ENCODE results near the gene MED13L. TPM values are rescaled to one million over a fixed set of nuclear protein-coding genes. Genes with fewer than 3 reads are reported as not detected.

MED13L gene
- total RNA-seq, 1 experiment from 2014 or later, result 89.0 TPM

DNA sequence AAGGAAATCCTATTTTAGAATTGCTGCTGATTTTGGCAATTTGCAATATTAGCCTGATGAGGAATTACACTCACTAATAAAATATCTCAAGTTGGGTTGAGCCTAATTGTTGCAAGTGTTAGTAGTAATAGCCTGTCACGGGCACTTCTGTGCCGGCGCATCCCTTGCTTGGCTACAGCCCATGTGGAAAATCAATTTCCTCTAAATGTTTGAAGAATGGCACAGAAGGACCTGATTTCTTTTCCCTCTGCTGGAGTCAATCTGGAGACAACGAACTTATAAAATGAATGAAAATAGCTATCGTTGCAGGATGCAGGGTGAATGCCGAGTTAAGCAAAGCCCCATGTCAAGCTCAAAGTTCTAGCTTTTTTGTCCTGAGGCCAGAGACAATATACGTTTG lies 31.2 kb upstream of the MED13L start:
- TF ChIP-seq, protein P1, sequence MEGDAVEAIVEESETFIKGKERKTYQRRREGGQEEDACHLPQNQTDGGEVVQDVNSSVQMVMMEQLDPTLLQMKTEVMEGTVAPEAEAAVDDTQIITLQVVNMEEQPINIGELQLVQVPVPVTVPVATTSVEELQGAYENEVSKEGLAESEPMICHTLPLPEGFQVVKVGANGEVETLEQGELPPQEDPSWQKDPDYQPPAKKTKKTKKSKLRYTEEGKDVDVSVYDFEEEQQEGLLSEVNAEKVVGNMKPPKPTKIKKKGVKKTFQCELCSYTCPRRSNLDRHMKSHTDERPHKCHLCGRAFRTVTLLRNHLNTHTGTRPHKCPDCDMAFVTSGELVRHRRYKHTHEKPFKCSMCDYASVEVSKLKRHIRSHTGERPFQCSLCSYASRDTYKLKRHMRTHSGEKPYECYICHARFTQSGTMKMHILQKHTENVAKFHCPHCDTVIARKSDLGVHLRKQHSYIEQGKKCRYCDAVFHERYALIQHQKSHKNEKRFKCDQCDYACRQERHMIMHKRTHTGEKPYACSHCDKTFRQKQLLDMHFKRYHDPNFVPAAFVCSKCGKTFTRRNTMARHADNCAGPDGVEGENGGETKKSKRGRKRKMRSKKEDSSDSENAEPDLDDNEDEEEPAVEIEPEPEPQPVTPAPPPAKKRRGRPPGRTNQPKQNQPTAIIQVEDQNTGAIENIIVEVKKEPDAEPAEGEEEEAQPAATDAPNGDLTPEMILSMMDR (IDR thresholded peaks at IDR 0.05; ENCODE audit: unreplicated experiment), result no peak
- no TSS peak for BruUV-seq (replicated peaks)
- no peak for DNase-seq
- intact Hi-C loops (cut with micrococcal nuclease; ENCODE audit: unreplicated experiment), result no loop called here
- CTCF ChIA-PET, result no interaction called here
- Mint-ChIP-seq H3K36me3 (ENCODE audit: insufficient read depth, unreplicated experiment) (no peaks in the 10 kb centered on the region), H3K27ac (ENCODE audit: unreplicated experiment) (no peak overlapping the region), H3K4me3 (ENCODE audit: low read depth, unreplicated experiment) (no peak overlapping the region), H3K4me1 (ENCODE audit: low read depth, unreplicated experiment) (no peaks in the 10 kb centered on the region), H3K27me3 (ENCODE audit: unreplicated experiment) (peaks cover 49% of the 10 kb centered on the region), H3K9me3 (ENCODE audit: low read depth, unreplicated experiment) (peaks cover 8% of the 10 kb centered on the region)

DNA sequence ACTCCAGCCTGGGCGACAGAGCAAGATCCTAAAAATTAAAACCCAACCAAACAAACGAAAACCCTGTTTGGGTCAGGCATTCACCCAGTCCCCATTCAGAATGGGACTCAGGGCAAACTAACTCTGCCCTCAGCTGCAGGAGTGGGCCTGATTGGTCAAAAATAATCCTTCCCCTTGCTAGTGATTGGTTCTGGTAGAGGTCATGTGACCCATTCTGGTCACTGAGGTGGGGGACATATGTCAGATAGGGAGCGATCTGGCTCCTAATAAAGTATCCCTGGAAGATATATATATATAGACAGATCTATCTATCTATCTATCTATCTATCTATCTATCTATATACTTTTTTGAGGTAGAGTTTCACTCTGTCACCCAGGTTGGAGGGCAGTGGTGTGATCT lies 29.5 kb upstream of the MED13L start:
- H3K9me3 Mint-ChIP-seq (ENCODE audit: low read depth, unreplicated experiment), result peaks cover 8% of the 10 kb centered on the region
- TF ChIP-seq, protein P1 (IDR thresholded peaks at IDR 0.05; ENCODE audit: unreplicated experiment), result no peak
- no TSS peak for BruUV-seq (replicated peaks)
- H3K36me3 Mint-ChIP-seq (ENCODE audit: insufficient read depth, unreplicated experiment), result no peaks in the 10 kb centered on the region
- no peak for DNase-seq
- intact Hi-C loops (cut with micrococcal nuclease; ENCODE audit: unreplicated experiment), result no loop called here
- H3K4me1 Mint-ChIP-seq (ENCODE audit: low read depth, unreplicated experiment), result no peaks in the 10 kb centered on the region
- peaks cover 39% of the 10 kb centered on the region for H3K27me3 Mint-ChIP-seq (ENCODE audit: unreplicated experiment)
- no peak overlapping the region for H3K4me3 Mint-ChIP-seq (ENCODE audit: low read depth, unreplicated experiment)
- CTCF ChIA-PET, result no interaction called here
- no peak overlapping the region for H3K27ac Mint-ChIP-seq (ENCODE audit: unreplicated experiment)

DNA sequence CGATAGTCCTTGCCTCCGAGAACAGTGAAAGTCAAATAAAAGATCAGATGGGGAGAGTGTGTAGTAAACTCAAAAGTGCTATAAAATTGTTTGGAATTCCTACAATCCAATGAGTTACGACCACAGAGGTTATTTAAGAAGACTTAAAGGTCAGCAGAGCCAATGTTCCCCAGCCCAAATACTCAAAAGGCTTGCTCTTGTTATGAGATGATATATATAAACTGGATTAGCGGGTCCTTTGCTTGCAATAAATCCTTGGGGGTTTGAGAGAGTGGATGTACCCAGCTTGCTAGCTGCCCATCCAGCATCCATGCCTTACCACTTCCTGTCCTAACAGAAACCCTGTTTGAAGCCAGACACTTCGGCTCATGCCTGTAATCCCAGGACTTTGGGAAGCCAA lies 29.0 kb upstream of the MED13L start:
- no TSS peak for BruUV-seq (replicated peaks)
- intact Hi-C loops (cut with micrococcal nuclease; ENCODE audit: unreplicated experiment), result no loop called here
- DNase-seq, result no peak
- no peaks in the 10 kb centered on the region for H3K36me3 Mint-ChIP-seq (ENCODE audit: insufficient read depth, unreplicated experiment)
- CTCF ChIA-PET, result no interaction called here
- H3K4me3 Mint-ChIP-seq (ENCODE audit: low read depth, unreplicated experiment), result no peak overlapping the region
- H3K27ac Mint-ChIP-seq (ENCODE audit: unreplicated experiment), result no peak overlapping the region
- H3K4me1 Mint-ChIP-seq (ENCODE audit: low read depth, unreplicated experiment), result no peaks in the 10 kb centered on the region
- H3K27me3 Mint-ChIP-seq (ENCODE audit: unreplicated experiment), result peaks cover 39% of the 10 kb centered on the region
- TF ChIP-seq, protein P1 (IDR thresholded peaks at IDR 0.05; ENCODE audit: unreplicated experiment), result no peak
- H3K9me3 Mint-ChIP-seq (ENCODE audit: low read depth, unreplicated experiment), result peaks cover 8% of the 10 kb centered on the region

DNA sequence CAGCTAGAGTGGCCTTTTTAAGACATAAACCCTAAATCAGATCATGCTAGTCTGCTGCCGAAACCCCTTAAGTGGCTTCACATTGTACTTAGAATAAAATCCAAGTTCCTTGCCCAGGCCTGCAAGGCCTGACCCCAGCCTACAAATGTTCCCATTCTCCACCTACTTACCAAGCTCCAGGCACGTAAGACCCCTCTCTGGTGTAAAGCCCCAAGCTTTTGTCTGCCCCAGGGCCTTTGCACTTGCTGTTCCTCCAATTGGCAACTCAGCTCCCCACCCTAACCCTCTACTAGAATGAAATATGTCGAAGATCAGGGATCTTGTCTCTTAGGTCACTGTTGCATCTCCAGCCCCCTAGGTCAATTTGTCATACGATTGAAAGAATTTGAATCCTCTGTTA lies 27.1 kb upstream of the MED13L start:
- Mint-ChIP-seq H3K27ac (ENCODE audit: unreplicated experiment) (no peak overlapping the region), H3K36me3 (ENCODE audit: insufficient read depth, unreplicated experiment) (no peaks in the 10 kb centered on the region), H3K4me1 (ENCODE audit: low read depth, unreplicated experiment) (no peaks in the 10 kb centered on the region), H3K9me3 (ENCODE audit: low read depth, unreplicated experiment) (peaks cover 3% of the 10 kb centered on the region), H3K4me3 (ENCODE audit: low read depth, unreplicated experiment) (no peak overlapping the region), H3K27me3 (ENCODE audit: unreplicated experiment) (peaks cover 45% of the 10 kb centered on the region)
- no peak for DNase-seq
- CTCF ChIA-PET, result no interaction called here
- no TSS peak for BruUV-seq (replicated peaks)
- TF ChIP-seq, protein P1 (IDR thresholded peaks at IDR 0.05; ENCODE audit: unreplicated experiment), result no peak
- intact Hi-C loops (cut with micrococcal nuclease; ENCODE audit: unreplicated experiment), result no loop called here

DNA sequence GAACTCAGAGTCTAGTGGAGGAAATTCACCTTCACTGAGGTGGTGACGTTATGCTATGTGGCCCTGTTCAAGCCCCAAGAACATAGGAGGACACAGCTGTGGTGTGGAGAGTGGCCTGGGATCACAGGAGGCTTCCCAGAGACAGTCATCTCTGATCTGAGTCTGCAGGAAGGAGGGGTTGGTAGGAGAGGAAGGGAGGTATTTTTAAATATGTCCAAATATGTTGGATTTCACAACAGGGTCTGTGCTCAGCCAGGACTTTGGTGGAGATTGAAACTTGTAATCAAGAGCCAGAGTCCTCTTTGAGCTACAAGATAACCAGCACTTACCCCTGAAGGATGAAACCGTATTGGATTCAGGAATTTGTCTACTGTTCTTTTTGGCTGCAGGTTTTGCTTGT lies 26.4 kb upstream of the MED13L start:
- DNase-seq, result no peak
- intact Hi-C loops (cut with micrococcal nuclease; ENCODE audit: unreplicated experiment), result no loop called here
- H3K36me3 Mint-ChIP-seq (ENCODE audit: insufficient read depth, unreplicated experiment), result no peaks in the 10 kb centered on the region
- CTCF ChIA-PET, result no interaction called here
- no peak overlapping the region for H3K27ac Mint-ChIP-seq (ENCODE audit: unreplicated experiment)
- peaks cover 46% of the 10 kb centered on the region for H3K27me3 Mint-ChIP-seq (ENCODE audit: unreplicated experiment)
- H3K9me3 Mint-ChIP-seq (ENCODE audit: low read depth, unreplicated experiment), result no peaks in the 10 kb centered on the region
- H3K4me3 Mint-ChIP-seq (ENCODE audit: low read depth, unreplicated experiment), result no peak overlapping the region
- H3K4me1 Mint-ChIP-seq (ENCODE audit: low read depth, unreplicated experiment), result no peaks in the 10 kb centered on the region
- TF ChIP-seq, protein P1 (IDR thresholded peaks at IDR 0.05; ENCODE audit: unreplicated experiment), result no peak
- no TSS peak for BruUV-seq (replicated peaks)
